ENCODE measurements around the gene ABCD3.
"Not testable (repeated sequence)": the region's sequence is repeated elsewhere in the genome, so short reads cannot be mapped to it uniquely, and the experiment has no call there.

DNA sequence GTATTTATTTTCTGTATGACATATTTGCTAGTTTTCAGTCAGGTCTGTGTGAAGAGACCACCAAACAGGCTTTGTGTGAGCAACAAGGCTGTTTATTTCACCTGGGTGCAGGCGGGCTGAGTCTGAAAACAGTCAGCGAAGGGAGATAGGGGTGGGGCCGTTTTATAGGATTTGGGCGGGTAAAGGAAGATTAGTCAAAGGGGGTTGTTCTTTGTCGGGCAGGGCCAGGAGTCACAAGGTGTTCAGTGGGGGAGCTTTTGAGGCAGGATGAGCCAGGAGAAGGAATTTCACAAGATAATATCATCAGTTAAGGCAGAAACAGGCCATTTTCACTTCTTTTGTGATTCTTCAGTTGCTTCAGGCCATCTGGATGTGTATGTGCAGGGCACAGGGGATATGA is 148.2 kb downstream of the ABCD3 start:
- not testable (repeated sequence) for TF ChIP-seq POLR2A, TAF1 (IDR thresholded peaks at IDR 0.05; ENCODE audit: low read depth, low read length)

All from GM12891 (cell line).